Liver (tissue), 3 donors: ENCODE data around the gene BLOC1S1.

Source experiments
- ATF3 ChIP-seq: IDR thresholded peaks from 2 replicates; pipeline ENCODE4 v1.6.1; 2016; ENCODE audit warnings: antibody characterized with exemption
- CTCF ChIP-seq: fragments of 150-350 bp; IDR thresholded peaks from 2 replicates; pipeline ENCODE4 v1.5.1; 2017; ENCODE audit warnings: improper control_type of control experiment, low read depth, low read length; ENCODE audit not compliant: missing input control
- EGR1 ChIP-seq, 2 donors: IDR thresholded peaks; 2 replicates each; pipeline ENCODE4 v1.6.1; 2016 to 2018; ENCODE audit warnings: antibody characterized with exemption in 2 of 2, low read depth in 2 of 2
- JUND ChIP-seq, 2 donors: IDR thresholded peaks; 2 replicates each; pipeline ENCODE4 v1.6.1; 2016; ENCODE audit warnings: antibody characterized with exemption in 2 of 2
- NR2F2 ChIP-seq: IDR thresholded peaks from 2 replicates; pipeline ENCODE4 v1.6.1; 2016; ENCODE audit warnings: antibody characterized with exemption
- RAD21 ChIP-seq, 2 donors: IDR thresholded peaks; 2 replicates each; pipeline ENCODE4 v1.6.1; 2016; ENCODE audit warnings: antibody characterized with exemption in 2 of 2, mild to moderate bottlenecking in 2 of 2
- SP1 ChIP-seq: IDR thresholded peaks from 2 replicates; pipeline ENCODE4 v1.6.1; 2018; ENCODE audit warnings: antibody characterized with exemption, mild to moderate bottlenecking
- TAF1 ChIP-seq: conservative IDR thresholded peaks from 2 replicates; pipeline ENCODE4 v1.6.1; 2016; ENCODE audit warnings: antibody characterized with exemption, mild to moderate bottlenecking
- YY1 ChIP-seq: IDR thresholded peaks from 2 replicates; pipeline ENCODE4 v1.6.1; 2016; ENCODE audit warnings: antibody characterized with exemption, mild to moderate bottlenecking
- ZBTB33 ChIP-seq: IDR thresholded peaks from 2 replicates; pipeline ENCODE4 v1.6.1; 2016; ENCODE audit warnings: antibody characterized with exemption
- TF ChIP-seq, protein P1 (sequence below): IDR thresholded peaks from 2 replicates; pipeline ENCODE4 v1.6.1; 2016; ENCODE audit warnings: antibody characterized with exemption, mild to moderate bottlenecking
- TF ChIP-seq, protein P2 (sequence below): IDR thresholded peaks from 2 replicates; pipeline ENCODE4 v1.6.1; 2016; ENCODE audit warnings: antibody characterized with exemption
- donor health status: healthy.
- donor health status: healthy.

DNA sequence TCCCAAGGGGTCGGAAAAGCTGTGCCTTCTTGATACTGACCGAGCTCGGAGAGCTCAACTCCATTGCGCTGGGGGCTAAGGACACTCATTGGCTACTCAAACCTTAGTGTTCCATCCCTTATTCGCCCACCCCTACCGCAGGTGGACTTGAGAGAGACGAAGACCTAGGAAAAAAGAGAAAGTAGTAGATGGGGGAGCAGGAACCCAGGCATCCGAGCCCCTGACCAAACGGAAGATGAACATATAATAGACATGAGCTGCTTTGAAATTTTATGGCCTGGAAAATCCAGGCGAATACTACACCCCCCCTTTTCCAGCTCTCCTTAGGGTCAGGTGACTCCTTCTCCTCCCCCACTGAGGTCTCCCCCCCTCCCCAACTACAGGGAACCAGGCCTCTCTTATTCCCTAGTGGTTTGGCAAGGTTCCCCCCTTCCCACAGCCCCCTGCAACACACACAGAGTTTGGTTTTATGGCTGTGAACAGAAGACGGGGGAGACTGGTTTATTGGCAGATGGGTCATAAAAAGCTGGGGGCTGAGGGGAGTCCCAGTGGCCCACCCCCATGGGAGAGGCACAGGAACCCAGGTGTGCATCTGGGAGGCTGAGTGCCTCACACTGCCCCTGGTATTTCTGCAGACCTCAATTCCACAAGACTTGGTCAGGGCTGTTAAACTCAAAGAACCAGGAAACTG is 28.6 kb downstream of the BLOC1S1 start:
- TF ChIP-seq CTCF (no peak), SP1 (no peak), YY1 (no peak), TAF1 (no peak), EGR1 (IDR thresholded peaks at IDR 0.05; ENCODE audit: low read depth in 2 of 2) (no peak), RAD21 (IDR thresholded peaks at IDR 0.05) (no peak), JUND (IDR thresholded peaks at IDR 0.05) (no peak), NR2F2 (no peak), ZBTB33 (no peak), ATF3 (no peak)
- TF ChIP-seq, protein P1, sequence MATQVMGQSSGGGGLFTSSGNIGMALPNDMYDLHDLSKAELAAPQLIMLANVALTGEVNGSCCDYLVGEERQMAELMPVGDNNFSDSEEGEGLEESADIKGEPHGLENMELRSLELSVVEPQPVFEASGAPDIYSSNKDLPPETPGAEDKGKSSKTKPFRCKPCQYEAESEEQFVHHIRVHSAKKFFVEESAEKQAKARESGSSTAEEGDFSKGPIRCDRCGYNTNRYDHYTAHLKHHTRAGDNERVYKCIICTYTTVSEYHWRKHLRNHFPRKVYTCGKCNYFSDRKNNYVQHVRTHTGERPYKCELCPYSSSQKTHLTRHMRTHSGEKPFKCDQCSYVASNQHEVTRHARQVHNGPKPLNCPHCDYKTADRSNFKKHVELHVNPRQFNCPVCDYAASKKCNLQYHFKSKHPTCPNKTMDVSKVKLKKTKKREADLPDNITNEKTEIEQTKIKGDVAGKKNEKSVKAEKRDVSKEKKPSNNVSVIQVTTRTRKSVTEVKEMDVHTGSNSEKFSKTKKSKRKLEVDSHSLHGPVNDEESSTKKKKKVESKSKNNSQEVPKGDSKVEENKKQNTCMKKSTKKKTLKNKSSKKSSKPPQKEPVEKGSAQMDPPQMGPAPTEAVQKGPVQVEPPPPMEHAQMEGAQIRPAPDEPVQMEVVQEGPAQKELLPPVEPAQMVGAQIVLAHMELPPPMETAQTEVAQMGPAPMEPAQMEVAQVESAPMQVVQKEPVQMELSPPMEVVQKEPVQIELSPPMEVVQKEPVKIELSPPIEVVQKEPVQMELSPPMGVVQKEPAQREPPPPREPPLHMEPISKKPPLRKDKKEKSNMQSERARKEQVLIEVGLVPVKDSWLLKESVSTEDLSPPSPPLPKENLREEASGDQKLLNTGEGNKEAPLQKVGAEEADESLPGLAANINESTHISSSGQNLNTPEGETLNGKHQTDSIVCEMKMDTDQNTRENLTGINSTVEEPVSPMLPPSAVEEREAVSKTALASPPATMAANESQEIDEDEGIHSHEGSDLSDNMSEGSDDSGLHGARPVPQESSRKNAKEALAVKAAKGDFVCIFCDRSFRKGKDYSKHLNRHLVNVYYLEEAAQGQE, result no peak
- TF ChIP-seq, protein P2, sequence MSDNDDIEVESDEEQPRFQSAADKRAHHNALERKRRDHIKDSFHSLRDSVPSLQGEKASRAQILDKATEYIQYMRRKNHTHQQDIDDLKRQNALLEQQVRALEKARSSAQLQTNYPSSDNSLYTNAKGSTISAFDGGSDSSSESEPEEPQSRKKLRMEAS, result no peak
